Measurements from ENCODE around the gene ZNF382.
"Not testable (repeated sequence)": the region's sequence is repeated elsewhere in the genome, so short reads cannot be mapped to it uniquely, and the experiment has no call there.

ZNF382 gene

GRCh38 chr19:36577271-36577996, 27.7 kb upstream of the ZNF382 start:
- TF ChIP-seq CTCF (conservative IDR thresholded peaks at IDR 0.05): no peak
- no peak overlapping the region for H3K27ac ChIP-seq

- TF ChIP-seq CTCF (conservative IDR thresholded peaks at IDR 0.05): no peak
- no peak overlapping the region for H3K27ac ChIP-seq
Measured at GRCh38 chr19:36579255-36579654, 25.9 kb upstream of the ZNF382 start.

GRCh38 chr19:36602681-36603080, 2.4 kb upstream of the ZNF382 start:
- H3K27ac ChIP-seq: not testable (repeated sequence)

- no peak for TF ChIP-seq CTCF (conservative IDR thresholded peaks at IDR 0.05)
- peak overlapping the region; percentile 88 for H3K27ac ChIP-seq
Measured at GRCh38 chr19:36604656-36605100, 435 bp upstream of the ZNF382 start.

- H3K27ac ChIP-seq: peak overlapping the region; percentile 88
- no peak for TF ChIP-seq CTCF (conservative IDR thresholded peaks at IDR 0.05)
Measured at GRCh38 chr19:36605877-36606478, 865 bp downstream of the ZNF382 start.

GRCh38 chr19:36627057-36627456, 21.9 kb downstream of the ZNF382 start:
- TF ChIP-seq CTCF (conservative IDR thresholded peaks at IDR 0.05): no peak
- no peak overlapping the region for H3K27ac ChIP-seq

DNA sequence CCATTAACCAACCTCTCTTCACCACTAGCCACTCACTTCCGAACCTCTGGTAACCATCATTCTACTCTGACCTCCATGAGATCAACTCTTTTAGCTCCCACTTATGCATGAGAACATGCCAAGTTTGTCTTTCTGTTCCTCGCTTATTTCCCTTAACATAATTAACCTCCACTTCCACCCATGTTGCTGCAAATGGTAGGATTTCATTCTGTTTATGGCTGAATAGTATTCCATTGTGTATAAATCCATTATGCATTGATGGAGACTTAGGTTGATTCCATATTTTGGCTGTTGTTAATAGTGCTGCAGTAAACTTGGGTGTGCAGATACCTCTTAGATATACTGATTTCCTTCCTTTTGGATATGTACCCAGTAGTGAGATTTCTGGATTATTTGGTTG, 30.2 kb downstream of the ZNF382 start:
- TF ChIP-seq CTCF (conservative IDR thresholded peaks at IDR 0.05): no peak
- no peak overlapping the region for H3K27ac ChIP-seq

GRCh38 chr19:36638862-36639510, 33.9 kb downstream of the ZNF382 start:
- H3K27ac ChIP-seq: no peak overlapping the region
- TF ChIP-seq CTCF (conservative IDR thresholded peaks at IDR 0.05): no peak

Measured in VCaP (cell line).